GM12873 (cell line): Measurements from ENCODE around the gene MMP24.

Experiments
- CTCF ChIP-seq: IDR thresholded peaks from 2 replicates; pipeline ENCODE4 v1.5.1; 2012; ENCODE audit warnings: low read depth, mild to moderate bottlenecking, moderate library complexity, low read length, control low read depth; ENCODE audit not compliant: insufficient read depth; ENCODE audit errors: missing control alignments

The MMP24 gene

GRCh38 chr20:35314816-35315631, 88.5 kb downstream of the MMP24 start:
- TF ChIP-seq CTCF: no peak

DNA sequence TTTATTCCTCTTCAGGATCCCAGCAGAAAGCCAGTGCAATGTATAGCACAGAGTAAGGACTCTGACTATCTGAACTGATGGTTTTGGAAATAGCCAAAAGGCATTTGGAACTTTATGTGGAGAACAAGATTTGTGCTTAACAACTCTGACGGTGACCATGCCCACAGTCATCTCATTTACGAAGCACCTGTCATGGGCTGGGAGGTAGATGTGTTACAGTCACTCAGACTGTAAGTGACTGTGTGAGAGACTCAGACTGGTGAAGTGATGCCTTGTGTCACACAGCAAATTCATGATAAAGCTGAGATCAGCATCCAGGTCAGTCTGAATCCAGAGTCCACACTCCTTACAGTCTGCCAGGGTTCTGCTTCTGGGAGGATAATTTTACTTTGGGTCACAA, 89.6 kb downstream of the MMP24 start:
- TF ChIP-seq CTCF: no peak

GRCh38 chr20:35317416-35318210, 91.1 kb downstream of the MMP24 start:
- TF ChIP-seq CTCF: no peak

- TF ChIP-seq CTCF: no peak
These were observed 92.1 kb downstream of the MMP24 start for GRCh38 chr20:35318502-35319157.

- TF ChIP-seq CTCF: no peak
These were observed 92.8 kb downstream of the MMP24 start for GRCh38 chr20:35319192-35319870.

DNA sequence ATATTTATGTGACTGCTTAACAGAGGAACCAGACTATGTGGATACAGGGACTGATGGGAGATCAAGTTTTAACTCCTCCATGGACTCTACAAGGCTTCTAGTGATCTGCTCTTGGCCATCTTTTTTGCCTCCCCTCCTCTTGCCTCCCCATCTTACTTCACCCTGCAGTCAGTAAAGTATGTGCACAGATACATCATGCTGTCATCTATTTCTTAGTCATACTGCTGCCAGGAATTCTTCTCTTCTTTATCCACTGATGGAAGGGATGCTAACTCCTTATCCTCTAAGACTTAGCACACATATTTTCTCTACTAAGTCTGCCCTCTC, 93.3 kb downstream of the MMP24 start:
- TF ChIP-seq CTCF: no peak
